B cell (primary cell): ENCODE results near the gene STRIP1. TPM values are rescaled to one million over a fixed set of nuclear protein-coding genes. Genes with fewer than 3 reads are reported as not detected.

Experiments
- ATAC-seq: fragments of 200-7000 bp; cut with Tn5 transposase; one replicate; pipeline ENCODE4 v1.10.0; 2021; ENCODE audit warnings: low read depth, mild to moderate bottlenecking, moderate number of reproducible peaks, moderate library complexity
- CTCF ChIA-PET: fragments of 350-600 bp; sonication (Branson Sonifier 250); formaldehyde crosslinking; loops from one replicate; lab custom pipeline; 2021; ENCODE audit warnings: antibody characterized with exemption, inconsistent platforms; lab: Charles Lee
- POLR2A ChIA-PET: fragments of 350-600 bp; sonication (Branson Sonifier 250); formaldehyde crosslinking; loops from one replicate; lab custom pipeline; 2021; ENCODE audit warnings: antibody characterized with exemption; lab: Charles Lee
- DNase-seq: peaks from one replicate; pipeline ENCODE4 v3.0.0; 2013
- H2AFZ ChIP-seq: 2 replicates; pipeline ENCODE4 v1.6.1; 2012; ENCODE audit warnings: mild to moderate bottlenecking, low read depth, low read length; ENCODE audit not compliant: insufficient read depth, poor library complexity, severe bottlenecking
- H3K27ac ChIP-seq, 2 donors: 1 replicate in 1 of 2; 2 replicates in 1 of 2; pipeline ENCODE4 v1.5.1; 2012 to 2013; ENCODE audit warnings: low read length in 2 of 2, mild to moderate bottlenecking in 2 of 2, moderate library complexity in 1 of 2
- H3K27me3 ChIP-seq, 4 experiments: fragments of 200-600 bp in 1 of 4; sonication (generic) in 1 of 4; replicated peaks in 1 of 4; 1 replicate in 2 of 4; 2 replicates in 2 of 4; pipeline versions ENCODE4 v1.6.1 to v1.7.0; 2013 to 2016; ENCODE audit warnings: low read length in 3 of 4, mild to moderate bottlenecking in 2 of 4, mixed read lengths in 1 of 4, moderate library complexity in 1 of 4; ENCODE audit not compliant: insufficient read depth in 4 of 4, control insufficient read depth in 3 of 4; ENCODE audit errors: control extremely low read depth in 1 of 4
- H3K36me3 ChIP-seq, 2 experiments: replicated peaks in 1 of 2; 1 replicate in 1 of 2; 2 replicates in 1 of 2; pipeline versions ENCODE4 v1.6.1 to v1.7.1; 2013; ENCODE audit warnings: low read length in 1 of 2; ENCODE audit not compliant: insufficient read depth in 2 of 2, control insufficient read depth in 1 of 2; ENCODE audit errors: control extremely low read depth in 1 of 2, extremely low read depth in 1 of 2
- H3K4me1 ChIP-seq, 2 donors: fragments of 200-600 bp in 1 of 2; sonication (generic) in 1 of 2; 1 replicate in 1 of 2; 2 replicates in 1 of 2; pipeline versions ENCODE4 v1.5.1 to v1.6.1; 2013 to 2017; ENCODE audit warnings: low read length in 2 of 2; ENCODE audit not compliant: control insufficient read depth in 2 of 2, insufficient read depth in 2 of 2
- H3K4me2 ChIP-seq: replicated peaks from 2 replicates; pipeline ENCODE3; 2012; ENCODE audit warnings: mild to moderate bottlenecking, low read depth, low read length; ENCODE audit not compliant: poor library complexity, severe bottlenecking
- H3K4me3 ChIP-seq, 5 experiments: fragments of 200-600 bp in 1 of 5; sonication (generic) in 1 of 5; 1 replicate in 3 of 5; 2 replicates in 2 of 5; pipeline versions ENCODE4 v1.5.1 to v1.7.0; 2011 to 2016; ENCODE audit warnings: low read length in 4 of 5, mild to moderate bottlenecking in 4 of 5, low read depth in 2 of 5, control low read depth in 1 of 5, moderate library complexity in 1 of 5; ENCODE audit not compliant: insufficient read depth in 1 of 5; ENCODE audit errors: control extremely low read depth in 1 of 5, extremely low read depth in 1 of 5
- H3K79me2 ChIP-seq: fragments of 200-600 bp; sonication (generic); one replicate; pipeline ENCODE4 v1.6.0; 2016; ENCODE audit warnings: low read length; ENCODE audit not compliant: control insufficient read depth, insufficient read depth
- H3K9ac ChIP-seq: fragments of 200-600 bp; sonication (generic); 2 replicates; pipeline ENCODE4 v1.6.1; 2017; ENCODE audit warnings: mild to moderate bottlenecking, low read length, moderate library complexity
- H3K9me3 ChIP-seq, 3 donors: one replicate each; pipeline versions ENCODE4 v1.6.1 to v1.7.1; 2013; ENCODE audit warnings: low read length in 2 of 3; ENCODE audit not compliant: control insufficient read depth in 2 of 3, insufficient read depth in 1 of 3; ENCODE audit errors: control extremely low read depth in 1 of 3
- H4K20me1 ChIP-seq: 2 replicates; pipeline ENCODE4 v1.6.0; 2012; ENCODE audit warnings: mild to moderate bottlenecking, low read length; ENCODE audit not compliant: insufficient read depth, control insufficient read depth, poor library complexity, severe bottlenecking
- H3K27ac Mint-ChIP-seq: one replicate; pipeline ENCODE4 v1.8.0; 2021; ENCODE audit warnings: mixed read lengths
- H3K27me3 Mint-ChIP-seq: one replicate; pipeline ENCODE4 v1.8.0; 2021; ENCODE audit warnings: mixed read lengths
- H3K4me1 Mint-ChIP-seq: one replicate; pipeline ENCODE4 v1.8.0; 2021; ENCODE audit warnings: mixed read lengths
- H3K4me3 Mint-ChIP-seq: one replicate; pipeline ENCODE4 v1.8.0; 2021; ENCODE audit warnings: mixed read lengths
- H3K9me3 Mint-ChIP-seq: one replicate; pipeline ENCODE4 v1.8.0; 2022; ENCODE audit warnings: mixed read lengths; ENCODE audit not compliant: insufficient read depth
- CTCF ChIP-seq: fragments of 200-600 bp; IDR thresholded peaks from one replicate; pipeline ENCODE4 v1.8.0; 2022; ENCODE audit warnings: antibody characterized with exemption, mild to moderate bottlenecking
- EZH2 ChIP-seq: IDR thresholded peaks from 2 replicates; pipeline ENCODE4 v1.6.1; 2012; ENCODE audit warnings: borderline replicate concordance, low read depth, mild to moderate bottlenecking, moderate library complexity, low read length; ENCODE audit not compliant: insufficient read depth, poor library complexity, severe bottlenecking
- WGBS: methylation state at CpG from one replicate; pipeline ENCODE4 v1.1.5; 2013; ENCODE audit warnings: missing lambda C conversion rate; ENCODE audit not compliant: insufficient coverage; 5-methylcytosine and 5-hydroxymethylcytosine counted together
- intact Hi-C: fragments of 100-400 bp; cut with micrococcal nuclease; formaldehyde crosslinking; loops from one replicate; pipeline ENCODE4 v1.10.0; 2022
- polyA plus RNA-seq: library from polyadenylated mRNA; depleted of rRNA; stranded (reverse); fragments of >200 nt; gene quantifications from 2 replicates; pipeline ENCODE4 v1.2.3, GENCODE V29; 2012
- total RNA-seq, 2 donors: library from RNA; stranded (reverse); fragments of 120-200 nt in 1 of 2; gene quantifications; 1 replicate in 1 of 2; 2 replicates in 1 of 2; pipeline versions ENCODE4 v1.2.3 to v1.2.4, GENCODE V29; 2013 to 2022

The STRIP1 gene
- total and polyA plus RNA-seq, 2 donors (not counting 1 experiment from before 2014, with no cell fraction given), result 41.5 to 105 TPM

- DNase-seq (no peak), ATAC-seq (no peak)
- Histone ChIP-seq H3K27me3 (no peaks in the 10 kb centered on the region), H3K9ac (no peak overlapping the region), H3K9me3 (no peaks in the 10 kb centered on the region), H3K27ac (no peak overlapping the region), H3K4me1 (no peaks in the 10 kb centered on the region), H3K4me3 (no peak overlapping the region), H3K4me2 (no peak overlapping the region), H3K36me3 (peaks cover 2 to 55% of the 10 kb centered on the region in 2 experiments), H2AFZ (no peak overlapping the region), H3K79me2 (peaks cover 3% of the 10 kb centered on the region), H4K20me1 (peaks cover 34% of the 10 kb centered on the region)
- no peak overlapping the region for H3K27ac Mint-ChIP-seq
- no CpG with 5 or more reads among the region's 1 CpG for WGBS
- ChIA-PET POLR2A (interaction anchor here (1.3 kb wide), 1 partner anchor 11 kb away, joined by 6 read pairs; no protein-coding TSS in a partner anchor), CTCF (interaction anchor here (1.0 to 3.3 kb wide), 4 partner anchors 8 to 17 kb away, joined by 3 to 13 read pairs (median 8); no protein-coding TSS in a partner anchor)
- H3K4me3 Mint-ChIP-seq, result no peak overlapping the region
- intact Hi-C loops, result no loop called here
- no peaks in the 10 kb centered on the region for H3K27me3 Mint-ChIP-seq
- no peaks in the 10 kb centered on the region for H3K4me1 Mint-ChIP-seq
- no peaks in the 10 kb centered on the region for H3K9me3 Mint-ChIP-seq
- TF ChIP-seq CTCF (no peak), EZH2 (no peak)
Measured at GRCh38 chr1:110058591-110058990, 24.2 kb downstream of the STRIP1 start.

GRCh38 chr1:110059133-110059863 is 24.9 kb downstream of the STRIP1 start:
- peaks cover 27% of the 10 kb centered on the region for H4K20me1 ChIP-seq
- Mint-ChIP-seq H3K9me3 (no peaks in the 10 kb centered on the region), H3K4me1 (no peaks in the 10 kb centered on the region), H3K27ac (no peak overlapping the region), H3K27me3 (no peaks in the 10 kb centered on the region), H3K4me3 (no peak overlapping the region)
- no peaks in the 10 kb centered on the region for H3K27me3 ChIP-seq
- intact Hi-C loops, result no loop called here
- H2AFZ ChIP-seq, result no peak overlapping the region
- no peaks in the 10 kb centered on the region for H3K79me2 ChIP-seq
- H3K4me2 ChIP-seq, result no peak overlapping the region
- H3K9ac ChIP-seq, result no peak overlapping the region
- no peak for ATAC-seq
- CTCF ChIA-PET, result interaction anchor here (0.8 to 3.3 kb wide), 18 partner anchors 9 to 443 kb away, joined by 3 to 13 read pairs (median 4); partner anchors contain the start of gene STRIP1
- POLR2A ChIA-PET, result interaction anchor here (0.7 to 1.3 kb wide), 2 partner anchors 10 to 13 kb away, joined by 3 to 6 read pairs; no protein-coding TSS in a partner anchor
- no peak overlapping the region for H3K27ac ChIP-seq
- no peak for DNase-seq
- peaks cover 2 to 48% of the 10 kb centered on the region in 2 experiments for H3K36me3 ChIP-seq
- no peak for TF ChIP-seq EZH2
- WGBS, result 96% methylated on average over 3 of the region's 6 CpGs
- H3K4me1 ChIP-seq, result no peaks in the 10 kb centered on the region
- H3K4me3 ChIP-seq, result no peak overlapping the region
- no peaks in the 10 kb centered on the region for H3K9me3 ChIP-seq
